K562 (cell line): Measurements from ENCODE around the gene SPRR2E. TPM values are rescaled to one million over a fixed set of nuclear protein-coding genes. Genes with fewer than 3 reads are reported as not detected.

ENCODE experiments used
- ASH1L ChIP-seq: fragments of 450-650 bp; IDR thresholded peaks from 2 replicates; pipeline ENCODE4 v1.6.1; 2018; ENCODE audit warnings: borderline replicate concordance, mild to moderate bottlenecking, low read depth; ENCODE audit not compliant: partially characterized antibody
- HLTF ChIP-seq: fragments of 450-650 bp; IDR thresholded peaks from 2 replicates; pipeline ENCODE4 v1.6.1; 2016
- JUN ChIP-seq, 2 experiments: sonication (generic) in 1 of 2; formaldehyde crosslinking in 1 of 2; IDR thresholded peaks; 2 replicates each; pipeline versions ENCODE4 v1.6.1 to v1.8.0; 2012 to 2022; ENCODE audit warnings: borderline replicate concordance in 2 of 2, mild to moderate bottlenecking in 2 of 2, improper control_type of control experiment in 1 of 2, low read depth in 1 of 2, low read length in 1 of 2, missing genetic modification reagents in 1 of 2
- JUNB ChIP-seq: fragments of 450-650 bp; formaldehyde crosslinking; conservative IDR thresholded peaks from 2 replicates; pipeline ENCODE4 v1.4.0; 2020; ENCODE audit warnings: mild to moderate bottlenecking
- NFYB ChIP-seq: IDR thresholded peaks from 2 replicates; pipeline ENCODE4 v1.6.1; 2011; ENCODE audit warnings: mild to moderate bottlenecking, moderate library complexity; ENCODE audit not compliant: insufficient read length; ENCODE audit errors: extremely low read depth
- PREB ChIP-seq: sonication (generic); formaldehyde crosslinking; IDR thresholded peaks from 2 replicates; pipeline ENCODE4 v1.8.1; 2023; ENCODE audit warnings: mild to moderate bottlenecking, missing genetic modification reagents
- REST ChIP-seq, 2 experiments: fragments of 450-650 bp; formaldehyde crosslinking in 1 of 2; IDR thresholded peaks; 2 replicates each; pipeline versions ENCODE4 v1.4.0 to v1.6.1; 2014 to 2020; ENCODE audit warnings: mild to moderate bottlenecking in 2 of 2, borderline replicate concordance in 1 of 2, low read depth in 1 of 2
- RFX7 ChIP-seq: fragments of 250-450 bp; sonication (Bioruptor Pico); IDR thresholded peaks from 2 replicates; pipeline ENCODE4 v1.5.1; 2021; ENCODE audit warnings: mild to moderate bottlenecking
- SPI1 ChIP-seq: IDR thresholded peaks from 2 replicates; pipeline ENCODE4 v1.6.1; 2011; ENCODE audit warnings: low read depth, low read length, control low read depth, borderline replicate concordance
- THRB ChIP-seq: fragments of 450-650 bp; formaldehyde crosslinking; conservative IDR thresholded peaks from 2 replicates; pipeline ENCODE4 v1.4.0; 2022; ENCODE audit warnings: mild to moderate bottlenecking, missing genetic modification characterization
- U2AF1 ChIP-seq: fragments of 200-400 bp; formaldehyde crosslinking; optimal IDR thresholded peaks from 2 replicates; pipeline ENCODE3; 2017; ENCODE audit warnings: mild to moderate bottlenecking, low read depth, low read length, moderate library complexity
- ZBTB12 ChIP-seq: fragments of 250-450 bp; sonication (Bioruptor Pico); IDR thresholded peaks from 2 replicates; pipeline ENCODE4 v1.4.0; 2020
- ZC3H11A ChIP-seq: IDR thresholded peaks from 2 replicates; pipeline ENCODE4 v1.6.1; 2012; ENCODE audit warnings: low read depth, low read length, improper control_type of control experiment
- ZNF224 ChIP-seq: sonication (generic); formaldehyde crosslinking; IDR thresholded peaks from 2 replicates; pipeline ENCODE4 v1.8.0; 2022; ENCODE audit warnings: mild to moderate bottlenecking, missing genetic modification reagents
- polyA plus RNA-seq, 8 experiments: library from polyadenylated mRNA; depleted of rRNA in 4 of 8; stranded (reverse) in 5 of 8; unstranded in 3 of 8; fragments of >200 nt; fragmentation: Nextera tagmentation in 2 of 8; fragmentation: Illumina TruSeq in 1 of 8; extraction: Ambion mirVana in 2 of 8; extraction: Trizol in 1 of 8; gene quantifications; 2 replicates each; pipeline versions ENCODE4 v1.2.1 to v1.2.3, GENCODE V29; 2011 to 2014; ENCODE audit warnings: inconsistent platforms in 1 of 8, missing spikeins in 1 of 8
- total RNA-seq, 7 experiments: library from RNA; depleted of rRNA in 6 of 7; stranded (reverse); fragments of >200 nt in 6 of 7; fragmentation: Illumina TruSeq in 2 of 7; extraction: Trizol in 2 of 7; gene quantifications; 2 replicates each; pipeline versions ENCODE4 v1.2.1 to v1.2.3, GENCODE V29; 2011 to 2021; ENCODE audit warnings: low replicate concordance in 1 of 7

The SPRR2E gene
- total and polyA plus RNA-seq, 9 of the 15 experiments (the other 6 are each of a cell fraction or from before 2014, with no cell fraction given) = not detected

GRCh38 chr1:153058826-153059784, 35.2 kb downstream of the SPRR2E start (continued):
- TF ChIP-seq REST (IDR thresholded peaks at IDR 0.05; ENCODE audit: borderline replicate concordance) = peak; percentile 38; the same call in 1 of the 2 replicates
- TF ChIP-seq REST (CRISPR knock-in tag; IDR thresholded peaks at IDR 0.05; ENCODE audit: low read depth) = no peak
- no peak for TF ChIP-seq NFYB
- peak; percentile 56; the same call in 1 of the 2 replicates for TF ChIP-seq SPI1
- no peak for TF ChIP-seq RFX7 (CRISPR knock-in tag)
- TF ChIP-seq JUNB (CRISPR knock-in tag) = no peak
- no peak for TF ChIP-seq ASH1L
- peak; percentile 96 for TF ChIP-seq JUN (IDR thresholded peaks at IDR 0.05; ENCODE audit: borderline replicate concordance, low read depth, low read length)
- no peak for TF ChIP-seq JUN (CRISPR knock-in tag; IDR thresholded peaks at IDR 0.05; ENCODE audit: borderline replicate concordance)
- TF ChIP-seq THRB (CRISPR knock-in tag) = no peak
- no peak for TF ChIP-seq PREB (CRISPR knock-in tag)
- peak; percentile 71; the same call in 1 of the 2 replicates for TF ChIP-seq HLTF
- TF ChIP-seq ZC3H11A = no peak
- TF ChIP-seq ZBTB12 = no peak
- TF ChIP-seq U2AF1 = no peak
- no peak for TF ChIP-seq ZNF224
